Naive thymus-derived CD8-positive, alpha-beta T cell (primary cell): ENCODE data around the gene STAT5B. TPM values are rescaled to one million over a fixed set of nuclear protein-coding genes. Genes with fewer than 3 reads are reported as not detected.
A peak's percentile ranks its signal among the peaks of the same experiment; 100 is the strongest.

ENCODE experiments used
- ATAC-seq, 2 donors: fragments of 150-1000 bp; cut with Tn5 transposase in 1 of 2; sonication (Bioruptor Pico), chemical (Tn5 transposase) in 1 of 2; 1 replicate in 1 of 2; 2 replicates in 1 of 2; pipeline ENCODE4 v1.10.0; 2021; ENCODE audit warnings: mild to moderate bottlenecking in 2 of 2, moderate library complexity in 2 of 2
- POLR2A ChIA-PET: fragments of 350-600 bp; sonication (Branson Sonifier 250); formaldehyde crosslinking; loops from one replicate; lab custom pipeline; 2021; ENCODE audit warnings: antibody characterized with exemption; lab: Charles Lee
- DNase-seq, 10 donors: peaks; one replicate each; pipeline versions ENCODE4 v3.0.0 to v3.0.0-alpha.2; 2020 to 2022
- H3K27ac Mint-ChIP-seq, 10 donors: one replicate each; pipeline ENCODE4 v1.8.0; 2020 to 2022; ENCODE audit warnings: mild to moderate bottlenecking in 10 of 10, mixed read lengths in 10 of 10, moderate library complexity in 4 of 10, inconsistent platforms in 1 of 10
- H3K27me3 Mint-ChIP-seq, 5 donors: one replicate each; pipeline ENCODE4 v1.8.0; 2021 to 2022; ENCODE audit warnings: mixed read lengths in 5 of 5
- H3K36me3 Mint-ChIP-seq, 3 donors: one replicate each; pipeline ENCODE4 v1.8.0; 2020 to 2022; ENCODE audit warnings: mixed read lengths in 3 of 3, mild to moderate bottlenecking in 2 of 3, inconsistent platforms in 1 of 3
- H3K4me1 Mint-ChIP-seq, 4 donors: one replicate each; pipeline ENCODE4 v1.8.0; 2021 to 2022; ENCODE audit warnings: mixed read lengths in 4 of 4
- H3K4me3 Mint-ChIP-seq, 10 donors: one replicate each; pipeline ENCODE4 v1.8.0; 2020 to 2022; ENCODE audit warnings: mild to moderate bottlenecking in 10 of 10, mixed read lengths in 10 of 10, moderate library complexity in 6 of 10, inconsistent platforms in 1 of 10
- H3K9me3 Mint-ChIP-seq, 9 donors: one replicate each; pipeline ENCODE4 v1.8.0; 2020 to 2022; ENCODE audit warnings: mixed read lengths in 9 of 9, mild to moderate bottlenecking in 3 of 9, inconsistent platforms in 1 of 9, moderate library complexity in 1 of 9
- polyA plus RNA-seq, 3 donors: library from polyadenylated mRNA; unstranded; fragments of 300-500 nt; fragmentation: Illumina TruSeq; gene quantifications; one replicate each; pipeline ENCODE4 v1.2.3, GENCODE V29; 2021
- total RNA-seq, 8 experiments: library from RNA in 2 of 8; stranded (reverse) in 2 of 8; gene quantifications; one replicate each; pipeline ENCODE4 v1.2.3 and lab custom pipeline; 2021 to 2026

Gene STAT5B
- total and polyA plus RNA-seq, 5 experiments from 2014 or later, result 66.3 to 149 (median 94.0) TPM

DNA sequence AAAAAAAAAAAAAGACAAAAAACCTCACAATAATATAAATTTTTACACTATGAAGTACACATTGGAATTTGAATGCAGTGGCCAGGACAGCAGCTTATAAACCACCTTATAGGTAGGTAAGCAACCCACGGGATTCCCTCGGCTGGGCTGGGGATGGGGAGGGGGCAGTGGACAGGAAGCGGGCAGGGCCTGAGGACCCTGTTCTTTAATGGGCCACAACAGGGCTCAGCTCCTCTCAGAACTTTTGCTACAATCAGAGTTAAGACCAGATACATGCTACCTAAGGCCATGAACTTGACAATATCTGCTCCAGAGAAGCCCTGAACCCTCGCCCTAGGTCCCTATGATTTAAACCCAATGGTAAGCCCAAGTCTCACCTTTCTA, 37.2 kb upstream of the STAT5B start:
- H3K4me3 Mint-ChIP-seq, result peak overlapping the region in 9 of 10 donors; percentile 40 to 86 (median 74)

GRCh38 chr17:42312285-42313130, 36.3 kb upstream of the STAT5B start:
- Mint-ChIP-seq H3K27ac (peak overlapping the region; percentile 84 to 93 (median 90)), H3K4me3 (peak overlapping the region; percentile 61 to 86 (median 74)), H3K36me3 (peaks cover 0 to 54% (median 13%) of the 10 kb centered on the region in 3 donors), H3K4me1 (peaks cover 32 to 80% (median 66%) of the 10 kb centered on the region in 4 donors), H3K9me3 (no peaks in the 10 kb centered on the region), H3K27me3 (no peaks in the 10 kb centered on the region)
- ATAC-seq (peak; percentile 72 to 73), DNase-seq (peak; percentile 66 to 87 (median 74))
- POLR2A ChIA-PET, result interaction anchor here (0.5 to 7.8 kb wide), 22 partner anchors 8 to 1706 kb away, joined by 3 to 62 read pairs (median 5); partner anchors contain the start of genes CNP, STAT3, STAT5A and STAT5B

More for the DNA sequence above, 37.2 kb upstream of the STAT5B start:
- Mint-ChIP-seq H3K9me3 (no peaks in the 10 kb centered on the region), H3K27ac (peak overlapping the region; percentile 84 to 93 (median 90)), H3K4me1 (peaks cover 32 to 81% (median 70%) of the 10 kb centered on the region in 4 donors), H3K27me3 (no peaks in the 10 kb centered on the region), H3K36me3 (peaks cover 0 to 50% (median 13%) of the 10 kb centered on the region in 3 donors)
- POLR2A ChIA-PET, result interaction anchor here (0.5 to 7.8 kb wide), 15 partner anchors 9 to 347 kb away, joined by 3 to 62 read pairs (median 6); partner anchors contain the start of genes CNP, DNAJC7, STAT3 and STAT5A
- DNase-seq, result no peak
- ATAC-seq, result no peak

DNA sequence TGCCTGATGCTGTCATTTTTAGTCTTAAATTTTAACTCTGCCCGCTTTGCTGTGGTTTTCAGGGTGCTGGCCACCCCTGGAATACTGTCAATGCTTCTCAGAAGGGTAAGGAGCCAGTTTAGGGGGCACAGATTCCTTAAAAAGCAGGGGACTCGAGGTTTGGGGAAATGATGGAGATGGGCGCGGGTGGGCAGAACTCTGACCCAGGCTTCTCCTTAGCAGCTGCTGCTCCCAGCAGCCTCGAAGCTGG, 35.8 kb upstream of the STAT5B start:
- Mint-ChIP-seq H3K36me3 (peaks cover 0 to 55% (median 12%) of the 10 kb centered on the region in 3 donors), H3K27me3 (no peaks in the 10 kb centered on the region), H3K27ac (peak overlapping the region; percentile 84 to 93 (median 90)), H3K9me3 (no peaks in the 10 kb centered on the region), H3K4me3 (peak overlapping the region; percentile 47 to 86 (median 74)), H3K4me1 (peaks cover 32 to 74% (median 61%) of the 10 kb centered on the region in 4 donors)
- DNase-seq, result no peak
- no peak for ATAC-seq
- POLR2A ChIA-PET, result interaction anchor here (0.5 to 7.8 kb wide), 18 partner anchors 9 to 1706 kb away, joined by 3 to 62 read pairs (median 4); partner anchors contain the start of genes STAT3, STAT5A and STAT5B

DNA sequence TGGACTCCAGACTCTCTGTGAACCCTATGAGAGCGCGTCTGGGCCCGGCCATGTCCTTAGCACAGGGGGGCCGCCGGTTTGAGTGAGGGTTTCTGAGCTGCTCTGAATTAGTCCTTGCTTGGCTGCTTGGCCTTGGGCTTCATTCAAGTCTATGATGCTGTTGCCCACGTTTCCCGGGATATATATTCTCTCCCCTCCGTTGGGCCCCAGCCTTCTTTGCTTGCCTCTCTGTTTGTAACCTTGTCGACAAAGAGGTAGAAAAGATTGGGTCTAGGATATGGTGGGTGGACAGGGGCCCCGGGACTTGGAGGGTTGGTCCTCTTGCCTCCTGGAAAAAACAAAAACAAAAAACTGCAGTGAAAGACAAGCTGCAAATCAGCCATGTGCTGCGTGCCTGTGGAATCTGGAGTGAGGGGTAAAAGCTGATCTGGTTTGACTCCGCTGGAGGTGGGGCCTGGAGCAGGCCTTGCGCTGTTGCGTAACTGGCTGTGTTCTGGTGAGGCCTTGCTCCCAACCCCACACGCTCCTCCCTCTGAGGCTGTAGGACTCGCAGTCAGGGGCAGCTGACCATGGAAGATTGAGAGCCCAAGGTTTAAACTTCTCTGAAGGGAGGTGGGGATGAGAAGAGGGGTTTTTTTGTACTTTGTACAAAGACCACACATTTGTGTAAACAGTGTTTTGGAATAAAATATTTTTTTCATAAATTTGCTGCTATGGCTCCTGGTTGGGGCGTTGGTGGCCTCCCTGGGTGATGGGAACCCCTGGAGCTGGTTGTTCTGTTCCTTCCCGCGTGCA, 35.2 kb upstream of the STAT5B start:
- Mint-ChIP-seq H3K36me3 (peaks cover 0 to 55% (median 10%) of the 10 kb centered on the region in 3 donors), H3K27me3 (no peaks in the 10 kb centered on the region), H3K4me3 (peak overlapping the region; percentile 58 to 86 (median 74)), H3K4me1 (peaks cover 29 to 69% (median 57%) of the 10 kb centered on the region in 4 donors), H3K9me3 (no peaks in the 10 kb centered on the region), H3K27ac (peak overlapping the region; percentile 84 to 93 (median 90))
- POLR2A ChIA-PET, result interaction anchor here (0.6 to 7.8 kb wide), 10 partner anchors 9 to 100 kb away, joined by 3 to 62 read pairs (median 7); partner anchors contain the start of genes STAT3, STAT5A and STAT5B
- no peak for DNase-seq
- no peak for ATAC-seq

- no peaks in the 10 kb centered on the region for H3K27me3 Mint-ChIP-seq
- H3K9me3 Mint-ChIP-seq, result no peaks in the 10 kb centered on the region
- POLR2A ChIA-PET, result interaction anchor here (0.7 to 6.1 kb wide), 3 partner anchors 36 to 89 kb away, joined by 3 to 49 read pairs (median 3); partner anchors contain the start of gene STAT3
- ATAC-seq (no peak), DNase-seq (no peak)
- H3K27ac Mint-ChIP-seq, result peak overlapping the region; percentile 84 to 93 (median 89)
- peaks cover 0 to 62% (median 15%) of the 10 kb centered on the region in 3 donors for H3K36me3 Mint-ChIP-seq
- H3K4me1 Mint-ChIP-seq, result peaks cover 31 to 68% (median 59%) of the 10 kb centered on the region in 4 donors
- H3K4me3 Mint-ChIP-seq, result peak overlapping the region in 5 of 10 donors; percentile 58 to 78 (median 67)
Observed at GRCh38 chr17:42310787-42311215, 34.6 kb upstream of the STAT5B start.

GRCh38 chr17:42309986-42310786, 34.0 kb upstream of the STAT5B start:
- Mint-ChIP-seq H3K27ac (peak overlapping the region in 9 of 10 donors; percentile 60 to 93 (median 89)), H3K4me1 (peaks cover 25 to 64% (median 53%) of the 10 kb centered on the region in 4 donors), H3K27me3 (no peaks in the 10 kb centered on the region), H3K9me3 (no peaks in the 10 kb centered on the region), H3K36me3 (peaks cover 0 to 60% (median 15%) of the 10 kb centered on the region in 3 donors), H3K4me3 (peak overlapping the region in 3 of 10 donors; percentile 5 to 67 (median 66))
- POLR2A ChIA-PET, result interaction anchor here (6.1 kb wide), 1 partner anchor 79 kb away, joined by 49 read pairs; the partner anchor contains the start of gene STAT3
- ATAC-seq (no peak), DNase-seq (no peak)

GRCh38 chr17:42309142-42309541, 33.0 kb upstream of the STAT5B start:
- Mint-ChIP-seq H3K9me3 (no peaks in the 10 kb centered on the region), H3K27ac (peak overlapping the region in 7 of 10 donors; percentile 56 to 90 (median 85)), H3K4me1 (peaks cover 27 to 64% (median 47%) of the 10 kb centered on the region in 4 donors), H3K27me3 (no peaks in the 10 kb centered on the region), H3K36me3 (peaks cover 0 to 70% (median 18%) of the 10 kb centered on the region in 3 donors), H3K4me3 (peak overlapping the region in 1 of 10 donors; percentile 9)
- no peak for DNase-seq
- POLR2A ChIA-PET, result interaction anchor here (0.6 kb wide), 1 partner anchor 174 kb away, joined by 3 read pairs; no protein-coding TSS in a partner anchor
- ATAC-seq, result no peak

- POLR2A ChIA-PET, result interaction anchor here (0.5 kb wide), 1 partner anchor 9 kb away, joined by 3 read pairs; no protein-coding TSS in a partner anchor
- Mint-ChIP-seq H3K9me3 (no peaks in the 10 kb centered on the region), H3K27me3 (no peaks in the 10 kb centered on the region), H3K4me1 (peaks cover 24 to 61% (median 41%) of the 10 kb centered on the region in 4 donors), H3K27ac (peak overlapping the region in 4 of 10 donors; percentile 28 to 74 (median 53)), H3K36me3 (peaks cover 0 to 77% (median 22%) of the 10 kb centered on the region in 3 donors), H3K4me3 (no peak overlapping the region)
- DNase-seq, result no peak
- ATAC-seq, result no peak
Observed at GRCh38 chr17:42308446-42308845, 32.3 kb upstream of the STAT5B start.

GRCh38 chr17:42307362-42307927, 31.3 kb upstream of the STAT5B start:
- H3K9me3 Mint-ChIP-seq, result no peaks in the 10 kb centered on the region
- H3K36me3 Mint-ChIP-seq, result peaks cover 0 to 87% (median 22%) of the 10 kb centered on the region in 3 donors
- no peak for ATAC-seq
- peak overlapping the region in 7 of 10 donors; percentile 43 to 69 (median 63) for H3K27ac Mint-ChIP-seq
- no peak for DNase-seq
- H3K27me3 Mint-ChIP-seq, result no peaks in the 10 kb centered on the region
- POLR2A ChIA-PET, result no interaction called here
- peaks cover 21 to 51% (median 35%) of the 10 kb centered on the region in 4 donors for H3K4me1 Mint-ChIP-seq
- no peak overlapping the region for H3K4me3 Mint-ChIP-seq

DNA sequence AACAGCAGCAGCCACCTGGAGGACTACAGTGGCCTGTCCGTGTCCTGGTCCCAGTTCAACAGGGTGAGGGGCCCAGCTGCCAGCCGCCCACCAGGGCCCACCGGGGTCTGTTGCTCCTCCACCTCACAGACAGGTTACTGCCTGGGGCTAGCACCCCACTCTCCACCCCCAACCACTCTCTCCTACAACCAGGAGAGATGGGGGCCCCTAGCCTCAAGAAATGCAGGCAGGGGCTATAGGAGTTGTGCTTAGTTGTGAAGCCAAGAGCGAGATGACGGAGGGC, 30.1 kb upstream of the STAT5B start:
- DNase-seq (no peak), ATAC-seq (no peak)
- POLR2A ChIA-PET, result interaction anchor here (1.8 kb wide), 1 partner anchor 12 kb away, joined by 6 read pairs; no protein-coding TSS in a partner anchor
- peaks cover 0 to 93% (median 24%) of the 10 kb centered on the region in 3 donors for H3K36me3 Mint-ChIP-seq
- H3K9me3 Mint-ChIP-seq, result no peaks in the 10 kb centered on the region
- H3K27me3 Mint-ChIP-seq, result no peaks in the 10 kb centered on the region
- H3K4me1 Mint-ChIP-seq, result peaks cover 14 to 45% (median 30%) of the 10 kb centered on the region in 4 donors
- H3K27ac Mint-ChIP-seq, result peak overlapping the region in 7 of 10 donors; percentile 80 to 92 (median 87)
- peak overlapping the region in 1 of 10 donors; percentile 23 for H3K4me3 Mint-ChIP-seq
